Neural progenitor cell (in vitro differentiated cells): ENCODE measurements around the gene RUVBL1. TPM values are rescaled to one million over a fixed set of nuclear protein-coding genes. Genes with fewer than 3 reads are reported as not detected.

Source experiments
- DNase-seq: peaks from one replicate; pipeline ENCODE4 v3.0.0-alpha.2; 2016; ENCODE audit warnings: low spot score
- H2AFZ ChIP-seq: fragments of 200-600 bp; sonication (generic); replicated peaks from 2 replicates; pipeline ENCODE4 v1.6.1; 2016; ENCODE audit warnings: antibody characterized with exemption
- H3F3A ChIP-seq: fragments of 200-600 bp; sonication (generic); 2 replicates; pipeline ENCODE4 v1.6.1; 2016; ENCODE audit warnings: antibody characterized with exemption, low read depth
- H3K27ac ChIP-seq: fragments of 200-600 bp; sonication (generic); 2 replicates; pipeline ENCODE4 v1.5.1; 2016; ENCODE audit warnings: mild to moderate bottlenecking
- H3K27me3 ChIP-seq: fragments of 200-600 bp; sonication (generic); 2 replicates; pipeline ENCODE4 v1.6.1; 2016; ENCODE audit warnings: mild to moderate bottlenecking, moderate library complexity
- H3K36me3 ChIP-seq: fragments of 200-600 bp; sonication (generic); 2 replicates; pipeline ENCODE4 v1.5.1; 2016
- H3K4me1 ChIP-seq: fragments of 200-600 bp; sonication (generic); 2 replicates; pipeline ENCODE4 v1.6.1; 2016; ENCODE audit warnings: mixed run types
- H3K4me2 ChIP-seq: fragments of 200-600 bp; sonication (generic); 2 replicates; pipeline ENCODE4 v1.6.1; 2016
- H3K4me3 ChIP-seq: fragments of 200-600 bp; sonication (generic); 2 replicates; pipeline ENCODE4 v1.5.1; 2016
- H3K79me2 ChIP-seq: fragments of 200-600 bp; sonication (generic); 2 replicates; pipeline ENCODE4 v1.6.1; 2016; ENCODE audit warnings: low read depth
- H3K9ac ChIP-seq: fragments of 200-600 bp; sonication (generic); 2 replicates; pipeline ENCODE4 v1.6.1; 2016
- H3K9me3 ChIP-seq: fragments of 200-600 bp; sonication (generic); 2 replicates; pipeline ENCODE4 v1.5.1; 2016; ENCODE audit warnings: low read depth
- H4K20me1 ChIP-seq: fragments of 200-600 bp; sonication (generic); 2 replicates; pipeline ENCODE4 v1.6.1; 2016; ENCODE audit warnings: low read depth
- H3K27ac Mint-ChIP-seq: 3 replicates; pipeline ENCODE4 v1.8.0; 2021; ENCODE audit warnings: mixed read lengths
- H3K27me3 Mint-ChIP-seq: 2 replicates; pipeline ENCODE4 v1.8.0; 2022; ENCODE audit warnings: low read depth, mild to moderate bottlenecking, inconsistent platforms, moderate library complexity, mixed read lengths; ENCODE audit not compliant: insufficient read depth
- H3K36me3 Mint-ChIP-seq: 3 replicates; pipeline ENCODE4 v1.8.0; 2021; ENCODE audit warnings: mixed read lengths
- H3K4me1 Mint-ChIP-seq: 3 replicates; pipeline ENCODE4 v1.8.0; 2021; ENCODE audit warnings: mixed read lengths
- H3K4me3 Mint-ChIP-seq: 3 replicates; pipeline ENCODE4 v1.8.0; 2021; ENCODE audit warnings: mild to moderate bottlenecking, moderate library complexity, mixed read lengths
- H3K9me3 Mint-ChIP-seq: 3 replicates; pipeline ENCODE4 v1.8.0; 2020; ENCODE audit warnings: mixed read lengths
- CTCF ChIP-seq: fragments of 200-600 bp; sonication (generic); IDR thresholded peaks from 2 replicates; pipeline ENCODE4 v1.5.1; 2017; ENCODE audit warnings: antibody characterized with exemption, mild to moderate bottlenecking
- EZH2 ChIP-seq: fragments of 200-600 bp; sonication (generic); IDR thresholded peaks from 2 replicates; pipeline ENCODE4 v1.6.1; 2017; ENCODE audit warnings: antibody characterized with exemption, mild to moderate bottlenecking, moderate library complexity
- EZH2phosphoT487 ChIP-seq: fragments of 200-600 bp; sonication (generic); IDR thresholded peaks from 2 replicates; pipeline ENCODE4 v1.6.1; 2017; ENCODE audit warnings: antibody characterized with exemption
- total RNA-seq: library from RNA; depleted of rRNA; stranded (reverse); fragments of >200 nt; gene quantifications from 2 replicates; pipeline ENCODE4 v1.2.3, GENCODE V29; 2015; ENCODE audit warnings: low replicate concordance

Gene RUVBL1
- total RNA-seq, 1 donor from 2014 or later = 110 TPM

GRCh38 chr3:128168836-128169235 lies 45.2 kb upstream of the RUVBL1 start:
- H3K4me1 Mint-ChIP-seq = peaks cover 60% of the 10 kb centered on the region
- peaks cover 18% of the 10 kb centered on the region for H3F3A ChIP-seq
- no peaks in the 10 kb centered on the region for H3K9me3 Mint-ChIP-seq
- H3K79me2 ChIP-seq = no peaks in the 10 kb centered on the region
- TF ChIP-seq CTCF (no peak), EZH2 (no peak), EZH2phosphoT487 (no peak)
- DNase-seq = no peak
- H4K20me1 ChIP-seq = peaks cover 27% of the 10 kb centered on the region
- H3K4me3 ChIP-seq = no peak overlapping the region
- H3K27me3 Mint-ChIP-seq = peaks cover 3% of the 10 kb centered on the region
- H3K4me2 ChIP-seq = no peak overlapping the region
- no peaks in the 10 kb centered on the region for H3K9me3 ChIP-seq
- peaks cover 28% of the 10 kb centered on the region for H3K4me1 ChIP-seq
- no peak overlapping the region for H3K4me3 Mint-ChIP-seq
- H2AFZ ChIP-seq = no peak overlapping the region
- no peak overlapping the region for H3K9ac ChIP-seq
- H3K36me3 Mint-ChIP-seq = peaks cover 1% of the 10 kb centered on the region
- H3K27me3 ChIP-seq = no peaks in the 10 kb centered on the region
- peak overlapping the region; percentile 78 for H3K27ac Mint-ChIP-seq
- H3K36me3 ChIP-seq = no peaks in the 10 kb centered on the region
- H3K27ac ChIP-seq = no peak overlapping the region

- Histone ChIP-seq H3K9me3 (no peaks in the 10 kb centered on the region), H3K27ac (no peak overlapping the region), H3K4me3 (no peak overlapping the region), H3K27me3 (no peaks in the 10 kb centered on the region), H3K9ac (no peak overlapping the region), H3K36me3 (no peaks in the 10 kb centered on the region), H3K79me2 (no peaks in the 10 kb centered on the region), H3K4me1 (peaks cover 28% of the 10 kb centered on the region), H4K20me1 (peaks cover 27% of the 10 kb centered on the region), H2AFZ (no peak overlapping the region), H3F3A (peaks cover 18% of the 10 kb centered on the region), H3K4me2 (no peak overlapping the region)
- H3K27ac Mint-ChIP-seq = peak overlapping the region; percentile 78
- H3K4me1 Mint-ChIP-seq = peaks cover 55% of the 10 kb centered on the region
- peaks cover 1% of the 10 kb centered on the region for H3K36me3 Mint-ChIP-seq
- H3K27me3 Mint-ChIP-seq = peaks cover 3% of the 10 kb centered on the region
- no peaks in the 10 kb centered on the region for H3K9me3 Mint-ChIP-seq
- TF ChIP-seq EZH2phosphoT487 (no peak), CTCF (no peak), EZH2 (no peak)
- peak; percentile 42 for DNase-seq
- peak overlapping the region; percentile 66 for H3K4me3 Mint-ChIP-seq
Observed at GRCh38 chr3:128167973-128168674, 44.5 kb upstream of the RUVBL1 start.

- Mint-ChIP-seq H3K27ac (peak overlapping the region; percentile 78), H3K4me3 (peak overlapping the region; percentile 66)
- H3K4me2 ChIP-seq = no peak overlapping the region
Observed at GRCh38 chr3:128167646-128167972, 44.0 kb upstream of the RUVBL1 start.

GRCh38 chr3:128166971-128167453 lies 43.4 kb upstream of the RUVBL1 start:
- H3K4me1 ChIP-seq = peaks cover 28% of the 10 kb centered on the region
- no peaks in the 10 kb centered on the region for H3K27me3 ChIP-seq
- no peak overlapping the region for H3K27ac ChIP-seq
- no peaks in the 10 kb centered on the region for H3K9me3 ChIP-seq
- H3K4me3 Mint-ChIP-seq = peak overlapping the region; percentile 60
- H3K4me3 ChIP-seq = no peak overlapping the region
- peaks cover 18% of the 10 kb centered on the region for H3F3A ChIP-seq
- no peaks in the 10 kb centered on the region for H3K9me3 Mint-ChIP-seq
- peaks cover 54% of the 10 kb centered on the region for H3K4me1 Mint-ChIP-seq
- peaks cover 1% of the 10 kb centered on the region for H3K36me3 Mint-ChIP-seq
- peak overlapping the region; percentile 24 for H3K4me2 ChIP-seq
- peaks cover 3% of the 10 kb centered on the region for H3K27me3 Mint-ChIP-seq
- peaks cover 27% of the 10 kb centered on the region for H4K20me1 ChIP-seq
- TF ChIP-seq CTCF = no peak
- no peak overlapping the region for H3K9ac ChIP-seq
- no peak overlapping the region for H2AFZ ChIP-seq
- peak; percentile 34 for DNase-seq
- H3K27ac Mint-ChIP-seq = peak overlapping the region; percentile 50
- H3K79me2 ChIP-seq = no peaks in the 10 kb centered on the region
- no peaks in the 10 kb centered on the region for H3K36me3 ChIP-seq

More at GRCh38 chr3:128167646-128167972, 44.0 kb upstream of the RUVBL1 start:
- Mint-ChIP-seq H3K4me1 (peaks cover 54% of the 10 kb centered on the region), H3K27me3 (peaks cover 3% of the 10 kb centered on the region), H3K36me3 (peaks cover 1% of the 10 kb centered on the region), H3K9me3 (no peaks in the 10 kb centered on the region)
- Histone ChIP-seq H2AFZ (no peak overlapping the region), H3K27ac (no peak overlapping the region), H3K9me3 (no peaks in the 10 kb centered on the region), H3K27me3 (no peaks in the 10 kb centered on the region), H3K9ac (no peak overlapping the region), H3K36me3 (no peaks in the 10 kb centered on the region), H4K20me1 (peaks cover 27% of the 10 kb centered on the region), H3K4me1 (peaks cover 28% of the 10 kb centered on the region), H3K4me3 (no peak overlapping the region), H3F3A (peaks cover 18% of the 10 kb centered on the region), H3K79me2 (no peaks in the 10 kb centered on the region)
- no peak for TF ChIP-seq EZH2
- no peak for DNase-seq
